NCI-H2171 treated with DMSO at 0.1 percent for 48 hours (cell line): ENCODE results near the gene HDGFL3.
A peak's percentile ranks its signal among the peaks of the same experiment; 100 is the strongest.
"Not testable (repeated sequence)": the region's sequence is repeated elsewhere in the genome, so short reads cannot be mapped to it uniquely, and the experiment has no call there.

ENCODE experiments used
- DNase-seq: peaks from one replicate; lab custom pipeline; 2025; lab: John Stamatoyannopoulos, UW

HDGFL3 gene

GRCh38 chr15:83100097-83100646 lies 107.5 kb downstream of the HDGFL3 start:
- DNase-seq, result no peak

- no peak for DNase-seq
These were observed 108.3 kb downstream of the HDGFL3 start for GRCh38 chr15:83099290-83099689.

GRCh38 chr15:83098079-83098478 lies 109.5 kb downstream of the HDGFL3 start:
- no peak for DNase-seq

GRCh38 chr15:83094583-83094982 lies 113.0 kb downstream of the HDGFL3 start:
- no peak for DNase-seq

- no peak for DNase-seq
These were observed 115.2 kb downstream of the HDGFL3 start for GRCh38 chr15:83092309-83092976.

- DNase-seq, result not testable (repeated sequence)
These were observed 115.7 kb downstream of the HDGFL3 start for GRCh38 chr15:83091965-83092308.

- no peak for DNase-seq
These were observed 117.2 kb downstream of the HDGFL3 start for GRCh38 chr15:83090465-83090864.

- DNase-seq, result no peak
These were observed 118.7 kb downstream of the HDGFL3 start for GRCh38 chr15:83088876-83089275.

- DNase-seq, result no peak
These were observed 120.0 kb downstream of the HDGFL3 start for GRCh38 chr15:83087576-83087975.

- DNase-seq, result not testable (repeated sequence)
These were observed 121.6 kb downstream of the HDGFL3 start for GRCh38 chr15:83085864-83086552.

- not testable (repeated sequence) for DNase-seq
These were observed 122.2 kb downstream of the HDGFL3 start for GRCh38 chr15:83085461-83085860.

- DNase-seq, result no peak
These were observed 124.8 kb downstream of the HDGFL3 start for GRCh38 chr15:83082730-83083386.

- no peak for DNase-seq
These were observed 126.2 kb downstream of the HDGFL3 start for GRCh38 chr15:83081256-83082014.

- peak; percentile 20 for DNase-seq
These were observed 128.9 kb downstream of the HDGFL3 start for GRCh38 chr15:83078712-83079111.
